GM06990 (cell line): ENCODE measurements around the gene VDAC1.
A peak's percentile ranks its signal among the peaks of the same experiment; 100 is the strongest.

ENCODE experiments used
- DNase-seq: peaks from one replicate; pipeline ENCODE4 v3.0.0-alpha.2; 2011; ENCODE audit not compliant: insufficient read length; ENCODE audit errors: extremely low read depth
- H3K27me3 ChIP-seq: replicated peaks from 2 replicates; pipeline ENCODE4 v1.6.0; 2011; ENCODE audit warnings: low read length; ENCODE audit not compliant: control insufficient read depth, insufficient read depth
- H3K36me3 ChIP-seq: 2 replicates; pipeline ENCODE4 v1.5.1; 2011; ENCODE audit warnings: low read length; ENCODE audit not compliant: control insufficient read depth, insufficient read depth
- H3K4me3 ChIP-seq: replicated peaks from 2 replicates; pipeline ENCODE4 v1.5.1; 2011; ENCODE audit warnings: low read depth, mild to moderate bottlenecking, control low read depth, low read length
- CTCF ChIP-seq: IDR thresholded peaks from 2 replicates; pipeline ENCODE4 v1.5.1; 2011; ENCODE audit warnings: low read length, control low read depth, mild to moderate bottlenecking, inconsistent platforms; ENCODE audit not compliant: insufficient read depth, poor library complexity, severe bottlenecking

VDAC1 gene

GRCh38 chr5:133934311-133934710, 70.5 kb downstream of the VDAC1 start:
- H3K4me3 ChIP-seq, result no peak overlapping the region
- no peak for TF ChIP-seq CTCF
- no peaks in the 10 kb centered on the region for H3K27me3 ChIP-seq
- no peaks in the 10 kb centered on the region for H3K36me3 ChIP-seq
- DNase-seq, result no peak

- H3K36me3 ChIP-seq, result no peaks in the 10 kb centered on the region
- no peak overlapping the region for H3K4me3 ChIP-seq
- no peaks in the 10 kb centered on the region for H3K27me3 ChIP-seq
- no peak for TF ChIP-seq CTCF
- DNase-seq, result peak; percentile 52
Measured at GRCh38 chr5:133933670-133934295, 71.0 kb downstream of the VDAC1 start.

- no peaks in the 10 kb centered on the region for H3K27me3 ChIP-seq
- no peak for TF ChIP-seq CTCF
- DNase-seq, result peak; percentile 37
- H3K36me3 ChIP-seq, result no peaks in the 10 kb centered on the region
- no peak overlapping the region for H3K4me3 ChIP-seq
Measured at GRCh38 chr5:133933169-133933509, 71.6 kb downstream of the VDAC1 start.

GRCh38 chr5:133932441-133933168, 72.2 kb downstream of the VDAC1 start:
- peak; percentile 56 for DNase-seq
- H3K27me3 ChIP-seq, result no peaks in the 10 kb centered on the region
- H3K4me3 ChIP-seq, result no peak overlapping the region
- H3K36me3 ChIP-seq, result no peaks in the 10 kb centered on the region
- no peak for TF ChIP-seq CTCF

GRCh38 chr5:133931546-133931945, 73.2 kb downstream of the VDAC1 start:
- Histone ChIP-seq H3K36me3 (no peaks in the 10 kb centered on the region), H3K4me3 (no peak overlapping the region), H3K27me3 (no peaks in the 10 kb centered on the region)
- DNase-seq, result no peak
- TF ChIP-seq CTCF, result no peak
